Astrocyte of the hippocampus (primary cell): ENCODE results near the gene INF2.
"Not testable (repeated sequence)": the region's sequence is repeated elsewhere in the genome, so short reads cannot be mapped to it uniquely, and the experiment has no call there.

Experiments
- DNase-seq: peaks from one replicate; pipeline ENCODE4 v3.0.0; 2011; ENCODE audit warnings: low read depth, low spot score

Gene INF2

GRCh38 chr14:104750056-104750752, 60.8 kb downstream of the INF2 start:
- DNase-seq: no peak

GRCh38 chr14:104750753-104751057, 61.3 kb downstream of the INF2 start:
- not testable (repeated sequence) for DNase-seq

- no peak for DNase-seq
These were observed 62.4 kb downstream of the INF2 start for GRCh38 chr14:104751539-104752422.

- no peak for DNase-seq
These were observed 63.0 kb downstream of the INF2 start for GRCh38 chr14:104752423-104752734.

GRCh38 chr14:104752735-104753527, 63.5 kb downstream of the INF2 start, which contains the start of gene SIVA1:
SIVA1 (plus strand) TSS chr14:104753147; CDS start chr14:104753202, 55 bp downstream.
- DNase-seq: peak; percentile 100

- peak; percentile 32 for DNase-seq
These were observed 64.3 kb downstream of the INF2 start for GRCh38 chr14:104753528-104754212.

GRCh38 chr14:104754213-104754851, 64.9 kb downstream of the INF2 start:
- DNase-seq: no peak

GRCh38 chr14:104755621-104756020, 66.2 kb downstream of the INF2 start:
- DNase-seq: no peak

GRCh38 chr14:104756477-104757237, 67.2 kb downstream of the INF2 start:
- no peak for DNase-seq

GRCh38 chr14:104757238-104757585, 67.8 kb downstream of the INF2 start:
- DNase-seq: no peak

- no peak for DNase-seq
These were observed 68.4 kb downstream of the INF2 start for GRCh38 chr14:104757681-104758392.

GRCh38 chr14:104758981-104759969, 69.9 kb downstream of the INF2 start:
- DNase-seq: no peak

- DNase-seq: no peak
These were observed 76.1 kb downstream of the INF2 start for GRCh38 chr14:104765517-104765916.

- DNase-seq: no peak
These were observed 76.9 kb downstream of the INF2 start for GRCh38 chr14:104766256-104766862.

- no peak for DNase-seq
These were observed 77.6 kb downstream of the INF2 start for GRCh38 chr14:104766863-104767633.

GRCh38 chr14:104767634-104767918, 78.2 kb downstream of the INF2 start:
- no peak for DNase-seq

GRCh38 chr14:104768437-104769323, 79.3 kb downstream of the INF2 start:
- peak; percentile 91 for DNase-seq
